Activated CD4-positive, alpha-beta T cell treated with anti-CD3 and anti-CD28 coated beads, Interleukin-2, amount 10 ng/mL, durations not matched to agents 24 days and 14 days (primary cell): ENCODE results near the gene CEP43. TPM values are rescaled to one million over a fixed set of nuclear protein-coding genes. Genes with fewer than 3 reads are reported as not detected.

Experiments
- DNase-seq: peaks from one replicate; pipeline ENCODE4 v3.0.0; 2022
- H3K27ac Mint-ChIP-seq: one replicate; pipeline ENCODE4 v1.8.0; 2022; ENCODE audit warnings: mild to moderate bottlenecking, mixed read lengths
- H3K27me3 Mint-ChIP-seq: one replicate; pipeline ENCODE4 v1.8.0; 2022; ENCODE audit warnings: mixed read lengths
- H3K36me3 Mint-ChIP-seq: one replicate; pipeline ENCODE4 v1.8.0; 2022; ENCODE audit warnings: low read depth, mild to moderate bottlenecking, mixed read lengths
- H3K4me1 Mint-ChIP-seq: one replicate; pipeline ENCODE4 v1.8.0; 2021; ENCODE audit warnings: mixed read lengths
- H3K4me3 Mint-ChIP-seq: one replicate; pipeline ENCODE4 v1.8.0; 2022; ENCODE audit warnings: mild to moderate bottlenecking, moderate library complexity, mixed read lengths
- H3K9me3 Mint-ChIP-seq: one replicate; pipeline ENCODE4 v1.8.0; 2021; ENCODE audit warnings: mixed read lengths
- intact Hi-C: fragments of 100-400 bp; cut with micrococcal nuclease; formaldehyde crosslinking; loops from one replicate; pipeline ENCODE4 v1.15.1; 2023
- total RNA-seq: library from RNA; stranded (reverse); gene quantifications from 2 replicates; pipeline ENCODE4 v1.2.3, GENCODE V29; 2022

The CEP43 gene
- total RNA-seq, 1 donor from 2014 or later, result 21.1 TPM

DNA sequence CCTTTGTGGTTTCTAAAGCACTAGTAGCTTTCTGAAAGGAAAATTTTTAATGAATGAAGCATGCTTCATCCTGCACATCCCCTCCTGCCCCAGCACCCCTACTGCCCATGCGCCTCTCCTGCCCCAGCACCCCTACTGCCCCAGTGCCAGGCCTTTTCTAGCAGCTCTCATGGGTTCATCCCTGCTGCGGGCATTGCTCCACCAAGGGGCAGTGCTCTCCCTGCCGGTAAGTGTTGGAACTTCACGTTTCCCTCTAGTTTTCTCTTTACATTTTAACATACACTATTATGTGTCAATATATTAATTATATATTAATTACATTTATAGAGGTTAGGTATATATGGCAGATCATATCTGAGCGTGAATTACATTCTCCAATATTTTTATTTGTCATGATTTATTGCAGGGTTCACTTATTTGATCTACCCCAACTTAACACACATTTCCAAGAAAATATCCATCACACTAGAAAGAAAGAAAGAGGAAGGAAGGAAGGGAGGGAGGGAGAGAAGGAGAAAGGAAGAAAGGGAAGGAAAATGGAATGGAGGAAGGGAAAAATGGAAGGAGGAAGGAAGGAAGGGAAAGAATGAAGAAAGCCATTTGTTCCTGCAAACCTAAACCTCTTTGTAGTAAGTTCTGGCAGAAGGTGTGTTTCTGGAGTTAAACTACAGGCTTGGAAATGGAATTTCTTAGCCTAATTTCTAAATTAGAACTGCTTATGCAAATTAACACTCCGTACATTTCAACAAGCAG is 46.8 kb downstream of the CEP43 start:
- Mint-ChIP-seq H3K9me3 (no peaks in the 10 kb centered on the region), H3K4me1 (peaks cover 31% of the 10 kb centered on the region), H3K27me3 (no peaks in the 10 kb centered on the region), H3K27ac (no peak overlapping the region), H3K36me3 (peaks cover 7% of the 10 kb centered on the region), H3K4me3 (no peak overlapping the region)
- no peak for DNase-seq
- intact Hi-C loops, result loop anchor here (2.0 to 5.0 kb wide), 4 partner anchors 33 to 306 kb away; partner anchors contain the start of gene CEP43

GRCh38 chr6:167046861-167047495 is 47.8 kb downstream of the CEP43 start:
- DNase-seq, result no peak
- Mint-ChIP-seq H3K27ac (peak overlapping the region; percentile 86), H3K36me3 (peaks cover 1% of the 10 kb centered on the region), H3K4me1 (peaks cover 24% of the 10 kb centered on the region), H3K9me3 (no peaks in the 10 kb centered on the region), H3K27me3 (no peaks in the 10 kb centered on the region), H3K4me3 (peak overlapping the region; percentile 35)
- intact Hi-C loops, result loop anchor here (2.0 to 5.0 kb wide), 4 partner anchors 32 to 305 kb away; partner anchors contain the start of gene CEP43

DNA sequence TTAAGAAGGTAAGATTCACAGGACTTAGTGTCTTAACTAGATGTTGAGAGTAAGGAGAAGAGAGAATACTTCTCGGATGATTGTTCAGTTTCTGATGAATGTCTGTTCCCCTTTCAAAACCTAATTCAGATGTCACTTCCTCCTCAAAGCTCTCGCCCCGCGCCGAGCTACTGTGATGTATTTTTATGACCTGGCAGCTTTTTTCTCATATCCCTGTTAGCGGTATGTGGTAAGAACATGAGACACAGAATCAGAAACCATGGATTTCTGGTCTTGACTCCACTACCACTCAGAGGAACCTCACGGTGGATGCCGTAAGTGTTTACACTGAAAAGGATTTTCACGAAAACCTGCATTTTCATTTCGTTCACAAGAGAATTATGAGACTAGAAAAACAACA is 48.4 kb downstream of the CEP43 start:
- intact Hi-C loops, result loop anchor here (2.0 to 5.0 kb wide), 4 partner anchors 31 to 305 kb away; partner anchors contain the start of gene CEP43
- peaks cover 21% of the 10 kb centered on the region for H3K4me1 Mint-ChIP-seq
- peak; percentile 81 for DNase-seq
- H3K4me3 Mint-ChIP-seq, result peak overlapping the region; percentile 35
- peak overlapping the region; percentile 74 for H3K27ac Mint-ChIP-seq
- no peaks in the 10 kb centered on the region for H3K36me3 Mint-ChIP-seq
- H3K27me3 Mint-ChIP-seq, result no peaks in the 10 kb centered on the region
- no peaks in the 10 kb centered on the region for H3K9me3 Mint-ChIP-seq

Other genes starting within 250 kb of the CEP43 start
- 93.3 and 108 TPM in 2 replicates for gene RNASET2, start 42.8 kb upstream of the CEP43 start, total RNA-seq
- not detected in 2 replicates for gene CCR6, start 123.7 kb downstream of the CEP43 start, total RNA-seq
- not detected in 2 replicates for gene GPR31, start 158.6 kb downstream of the CEP43 start, total RNA-seq